Stimulated activated CD8-positive, alpha-beta memory T cell treated with anti-CD3 and anti-CD28 coated beads, Interleukin-4, amount 100 ng/mL, for 4 hours (primary cell): ENCODE measurements around the gene NREP.
A peak's percentile ranks its signal among the peaks of the same experiment; 100 is the strongest.

ENCODE experiments used
- DNase-seq, 2 donors: peaks; one replicate each; pipeline ENCODE4 v3.0.0-alpha.2; 2020; ENCODE audit warnings: low read depth in 2 of 2, low spot score in 1 of 2

NREP gene

DNA sequence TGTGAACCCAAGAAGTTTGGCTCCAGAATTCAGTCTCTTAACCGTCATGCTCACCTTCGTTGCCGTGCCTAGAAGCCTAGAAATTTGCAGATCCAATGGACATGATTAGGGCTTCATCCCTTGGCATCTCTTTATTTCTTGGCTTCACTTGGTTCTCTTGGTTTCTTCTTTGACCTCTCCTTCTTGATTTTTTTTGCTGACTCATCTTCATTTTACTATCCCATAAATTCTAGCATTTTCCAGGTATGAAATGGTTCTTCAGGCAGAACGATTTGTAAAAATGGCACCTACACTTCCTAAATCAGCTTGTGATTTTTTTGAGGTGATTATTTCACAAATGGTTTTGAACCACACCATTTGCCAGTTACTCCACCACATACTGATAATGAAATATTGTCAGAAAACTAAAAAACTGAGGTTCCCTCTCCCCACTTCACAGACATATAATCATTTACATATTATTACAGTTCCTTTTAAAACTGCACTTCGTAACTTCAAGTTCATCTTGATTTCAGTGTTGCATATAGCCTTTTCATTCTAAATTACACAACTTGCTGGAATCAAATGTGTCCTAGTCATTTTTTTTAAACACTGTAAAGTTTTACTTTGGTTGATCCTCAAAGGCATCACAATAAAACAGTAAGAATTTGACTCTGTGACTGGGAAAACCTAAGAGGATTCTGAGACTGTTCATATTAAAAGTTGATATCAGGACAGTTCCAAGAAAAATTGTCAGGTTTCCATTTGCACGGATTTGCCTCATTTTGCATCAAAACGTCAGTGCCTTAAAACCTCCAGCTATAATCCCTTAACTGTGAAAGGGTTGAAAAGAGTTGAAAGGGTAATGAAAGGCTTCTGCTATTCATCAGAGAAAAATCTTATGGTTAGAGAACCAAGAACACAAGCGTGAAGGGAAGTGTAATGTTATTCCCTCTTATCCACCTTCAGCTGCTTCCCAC is 8.9 kb upstream of the NREP start:
- DNase-seq = no peak

GRCh38 chr5:111764019-111764418 is 7.0 kb upstream of the NREP start:
- DNase-seq = no peak

DNA sequence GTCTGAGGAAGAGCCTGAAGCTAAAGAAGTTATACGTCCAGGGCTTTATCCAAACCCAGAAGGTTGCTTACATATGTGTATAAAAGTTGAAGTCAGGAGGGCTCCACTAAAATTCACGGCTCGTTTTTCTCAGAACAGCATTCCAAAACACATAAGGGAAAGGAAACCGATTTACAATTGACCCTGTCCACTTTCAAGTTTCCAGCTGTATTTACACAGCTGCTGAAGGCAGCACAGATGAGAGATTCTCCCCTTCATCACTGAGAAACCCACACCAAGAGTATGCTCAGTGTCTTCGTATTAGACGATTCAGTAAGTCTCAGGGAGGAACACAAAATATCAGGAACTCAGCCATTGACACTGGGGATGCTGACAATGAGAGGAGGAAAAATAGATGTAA is 5.9 kb upstream of the NREP start:
- DNase-seq = no peak

DNA sequence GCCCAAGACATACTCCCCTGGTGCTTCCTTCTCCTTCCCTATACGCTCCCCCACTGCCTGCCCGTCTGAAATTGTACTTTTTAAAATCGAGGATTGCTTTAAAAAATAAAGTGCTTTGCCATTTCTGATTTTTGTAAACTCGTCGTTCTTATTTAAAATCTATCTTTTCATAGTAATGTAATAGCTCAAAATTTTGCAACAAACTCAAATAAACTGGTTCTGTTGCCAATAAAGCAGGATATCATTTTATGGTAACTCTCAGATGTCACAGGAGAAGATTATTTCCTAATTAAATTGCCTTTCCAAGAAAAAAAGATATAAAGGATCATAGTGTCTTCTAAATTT is 1.3 kb upstream of the NREP start:
- no peak for DNase-seq

GRCh38 chr5:111757355-111758283 is 625 bp upstream of the NREP start:
- DNase-seq = peak; percentile 42 to 69

DNA sequence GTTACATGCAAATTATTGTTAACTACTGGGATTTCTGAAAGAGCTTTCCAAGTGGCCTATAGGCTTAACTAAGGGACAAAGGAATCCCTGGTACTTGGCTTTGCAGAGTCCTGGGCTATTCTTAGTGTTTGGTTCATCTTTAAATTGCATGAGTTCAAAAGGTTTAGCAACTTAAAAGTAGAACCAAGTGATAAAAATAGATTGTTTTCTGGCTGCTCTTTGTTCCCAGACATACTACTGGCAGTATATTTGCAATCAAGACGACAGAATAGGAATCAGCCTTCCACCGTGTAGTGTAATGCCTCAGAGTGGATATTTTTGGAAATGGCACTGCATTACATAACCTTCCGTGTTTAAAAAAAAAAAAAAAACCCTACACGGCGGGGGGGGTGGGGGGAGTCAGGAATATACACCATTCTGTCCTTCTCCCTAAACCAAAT is 1.0 kb downstream of the NREP start:
- DNase-seq = no peak

GRCh38 chr5:111755345-111755941 is 1.6 kb downstream of the NREP start:
- no peak for DNase-seq

DNA sequence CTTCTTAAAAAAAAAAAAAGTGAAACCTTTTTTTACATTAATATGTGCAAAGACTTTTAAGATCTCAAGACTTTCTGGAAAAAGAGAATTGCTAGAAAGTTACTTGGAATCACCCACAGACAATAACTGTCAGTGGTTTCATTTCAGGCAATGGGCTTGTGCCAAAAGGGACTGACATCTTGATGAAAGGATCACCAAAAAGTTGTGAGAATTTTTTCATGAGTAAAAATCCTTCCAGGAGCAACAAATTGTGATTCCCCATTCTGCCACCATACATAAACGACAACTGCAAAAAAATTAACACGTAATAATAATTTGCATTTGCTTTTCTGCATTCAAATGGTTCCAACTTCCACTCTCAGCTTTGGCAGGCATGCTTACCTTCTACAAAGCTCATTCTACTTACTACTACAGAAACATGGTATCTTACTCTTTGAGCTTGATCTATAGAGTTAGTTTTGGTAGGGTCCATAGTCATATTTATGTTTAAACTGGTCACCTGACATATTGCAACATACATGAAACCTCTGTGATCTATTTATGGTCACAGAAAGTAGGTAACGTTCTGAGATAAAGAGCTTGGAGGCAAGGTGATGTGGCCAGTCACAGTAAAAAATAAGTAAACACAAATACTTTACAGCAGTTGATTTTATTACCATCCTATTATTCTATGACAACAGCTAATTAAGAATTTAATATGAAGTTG is 3.0 kb downstream of the NREP start:
- no peak for DNase-seq

- no peak for DNase-seq
Observed at GRCh38 chr5:111752426-111752965, 4.5 kb downstream of the NREP start.

DNA sequence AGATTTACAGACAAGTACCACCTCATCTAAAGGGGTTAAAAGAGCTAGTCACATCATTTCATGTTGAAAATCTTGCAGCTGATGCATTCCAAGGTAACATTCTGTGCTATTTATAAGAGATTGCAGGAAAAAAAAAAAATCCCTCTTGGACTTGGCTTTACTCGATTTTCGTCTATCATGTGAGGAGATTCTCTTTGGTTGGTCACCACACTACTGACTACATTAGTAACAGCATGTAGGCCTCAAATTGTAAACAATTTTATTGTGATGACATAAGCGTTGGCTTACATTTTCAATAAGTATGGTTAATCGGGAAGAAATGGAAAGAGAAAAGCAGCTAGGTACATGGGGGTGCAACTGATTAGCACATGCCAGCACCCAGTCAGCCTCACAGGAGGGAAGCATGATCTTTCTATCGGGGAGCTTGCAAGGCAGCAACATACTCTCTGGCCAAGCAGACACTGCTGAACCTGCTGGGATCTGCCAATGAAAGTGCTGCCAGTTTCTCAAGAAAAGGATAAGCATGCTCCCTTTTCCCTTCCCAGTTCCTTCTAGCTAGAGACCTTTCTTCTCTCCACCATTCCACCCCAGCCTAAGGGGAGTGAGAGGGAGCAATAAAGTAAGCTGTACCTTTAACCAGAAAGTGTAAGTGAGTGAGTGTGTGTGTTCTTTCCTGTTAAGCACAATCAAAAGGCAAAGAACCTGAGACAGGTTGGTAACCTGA is 7.5 kb downstream of the NREP start:
- no peak for DNase-seq

GRCh38 chr5:111748304-111748763 is 8.7 kb downstream of the NREP start:
- no peak for DNase-seq

DNA sequence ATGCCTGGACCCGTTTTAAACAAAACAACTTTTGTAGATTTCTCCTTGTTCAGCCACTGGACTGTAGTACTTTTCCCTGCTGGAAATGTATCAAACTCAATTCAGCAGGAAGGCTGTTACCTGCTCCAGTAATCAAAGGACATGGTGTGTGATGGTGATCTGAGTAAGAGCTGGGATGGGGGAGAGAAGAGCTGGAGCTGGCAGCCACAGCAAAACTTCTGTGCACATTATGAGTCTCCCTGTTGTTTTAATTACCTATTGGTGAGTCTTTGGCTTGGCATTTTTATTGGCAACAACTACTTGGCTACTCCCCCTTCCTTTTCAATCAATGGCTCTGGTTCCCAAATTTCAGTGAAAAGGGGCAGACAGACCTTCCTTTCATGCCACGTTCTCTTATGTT is 9.7 kb downstream of the NREP start:
- DNase-seq = no peak

DNA sequence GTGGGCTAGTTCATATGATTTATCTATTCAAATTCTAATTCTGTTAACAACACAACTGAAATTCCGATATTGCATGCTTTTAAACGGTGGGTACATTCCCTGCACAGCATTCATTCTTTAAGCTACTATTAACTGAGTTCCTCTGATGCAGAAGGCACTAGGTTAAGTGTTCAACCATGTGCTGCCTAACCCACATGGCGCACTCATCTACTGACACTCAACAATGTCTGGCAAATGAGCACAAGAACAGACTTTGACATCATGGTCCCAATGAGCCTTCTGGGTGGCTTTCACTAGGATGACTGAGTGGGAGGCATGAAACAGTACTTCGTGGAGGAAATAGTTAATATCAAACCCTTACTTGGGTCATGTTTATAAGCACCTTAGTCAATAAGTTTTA is 10.2 kb downstream of the NREP start:
- DNase-seq = no peak

DNA sequence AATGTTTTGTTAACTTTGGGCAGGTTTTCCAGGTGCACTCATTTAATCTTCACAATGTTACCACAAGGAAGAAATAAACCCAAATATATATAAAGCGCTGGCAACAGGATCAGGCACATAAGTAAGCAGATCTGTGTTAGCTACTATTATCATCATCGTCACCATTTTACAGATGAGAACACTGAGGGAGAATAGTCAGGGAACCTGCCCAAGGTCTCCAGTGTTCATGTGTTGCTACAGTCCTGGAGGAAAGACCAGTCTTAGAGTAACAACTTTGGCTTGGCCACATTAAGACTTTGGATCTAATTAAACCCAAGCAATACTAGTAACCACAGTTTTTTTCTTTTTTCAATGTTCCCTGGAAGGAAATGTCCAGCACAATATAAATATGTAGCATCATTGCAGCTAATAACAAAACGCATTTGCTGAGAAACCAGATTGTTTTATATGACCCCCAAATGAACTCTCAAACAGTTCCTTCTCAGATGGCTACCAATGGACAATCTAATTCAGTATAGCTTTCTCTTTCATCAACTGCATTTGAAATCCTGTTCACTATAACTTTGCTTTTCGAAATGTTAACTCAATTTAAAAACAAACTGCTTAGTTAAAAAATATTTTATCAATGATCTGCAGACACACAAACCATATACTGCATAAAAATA is 11.8 kb downstream of the NREP start:
- no peak for DNase-seq

- no peak for DNase-seq
Observed at GRCh38 chr5:111744455-111744854, 12.5 kb downstream of the NREP start.

GRCh38 chr5:111743988-111744387 is 13.0 kb downstream of the NREP start:
- no peak for DNase-seq

GRCh38 chr5:111743512-111743911 is 13.5 kb downstream of the NREP start:
- DNase-seq = no peak

DNA sequence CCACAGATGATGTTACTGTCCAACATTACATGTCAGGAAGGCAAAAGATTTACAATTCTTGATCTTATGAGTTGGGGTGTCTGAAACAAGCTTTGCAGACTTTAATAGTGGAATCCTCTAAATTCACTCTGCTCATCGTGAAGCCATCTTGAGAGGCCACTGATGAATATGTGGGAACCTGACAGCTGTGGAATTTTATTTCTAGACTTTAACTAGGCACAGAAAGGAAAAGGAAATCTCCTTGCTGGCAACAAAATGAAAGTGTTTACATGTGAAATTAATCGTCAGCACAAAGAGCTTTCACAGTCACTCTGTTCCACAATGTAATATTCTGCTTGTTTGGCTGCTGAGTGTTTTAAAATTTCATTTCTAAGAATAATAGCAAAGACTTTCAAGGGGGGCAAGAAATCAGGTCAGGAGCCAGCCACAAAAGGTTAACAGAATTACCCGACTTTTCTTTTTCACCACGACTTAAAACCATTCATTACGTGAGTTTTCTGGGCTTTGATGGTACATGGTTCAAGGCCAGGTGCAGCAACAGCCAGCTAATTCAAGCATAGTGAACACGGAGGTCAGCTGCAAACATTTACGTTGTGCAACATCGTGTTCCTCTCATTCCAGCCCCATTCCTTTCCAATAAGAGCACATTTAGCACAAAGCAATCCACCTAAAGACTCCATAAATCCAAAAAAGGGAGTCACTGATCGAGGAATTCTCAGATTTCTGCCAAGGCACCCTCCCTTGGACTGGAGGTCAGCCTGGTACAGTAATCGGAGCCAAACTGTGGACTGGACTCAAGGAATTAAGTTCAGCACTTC is 14.6 kb downstream of the NREP start:
- no peak for DNase-seq

- DNase-seq = no peak
Observed at GRCh38 chr5:111741278-111741677, 15.7 kb downstream of the NREP start.
